ENCODE data around the gene PNPLA3. TPM values are rescaled to one million over a fixed set of nuclear protein-coding genes. Genes with fewer than 3 reads are reported as not detected.
"Not testable (repeated sequence)": the region's sequence is repeated elsewhere in the genome, so short reads cannot be mapped to it uniquely, and the experiment has no call there.

PNPLA3 gene
- total and polyA plus RNA-seq, 5 donors, result 0.15 to 1.0 (median 0.48) TPM; not detected in 2

DNA sequence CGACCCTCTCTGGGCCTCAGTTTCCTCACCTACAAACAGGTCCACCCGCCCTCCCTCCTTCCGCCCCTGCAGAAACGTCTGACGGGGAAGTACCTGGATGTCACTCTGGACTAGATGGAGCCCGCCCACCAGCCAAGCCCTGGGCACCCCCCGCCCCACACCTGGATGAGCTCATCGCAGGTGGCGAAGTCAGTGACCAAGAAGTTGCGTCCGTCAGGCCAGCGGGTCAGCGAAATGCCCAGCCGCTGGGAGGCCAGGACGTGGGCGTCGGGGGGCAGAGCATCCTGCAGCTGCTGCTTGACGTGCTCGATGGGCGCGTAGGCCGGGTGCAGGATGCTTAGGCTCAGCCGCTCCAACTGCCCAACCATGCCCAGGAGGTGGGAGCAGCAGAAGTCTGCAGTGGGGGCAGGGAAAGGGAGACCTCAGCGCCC, 32.7 kb upstream of the PNPLA3 start:
- Histone ChIP-seq H3K9me3 (ENCODE audit: control insufficient read depth, low read length) (no peaks in the 10 kb centered on the region), H3K4me1 (ENCODE audit: control insufficient read depth, insufficient read depth, low read length) (no peaks in the 10 kb centered on the region), H3K27me3 (ENCODE audit: control insufficient read depth, insufficient read depth) (no peaks in the 10 kb centered on the region), H3K4me3 (ENCODE audit: low read length) (no peak overlapping the region), H3K27ac (ENCODE audit: low read length) (no peak overlapping the region)
- DNase-seq (no peak), ATAC-seq (no peak)
- 18% methylated on average over 24 of the region's 24 CpGs for WGBS
- intact Hi-C loops (cut with DNase I), result no loop called here

- DNase-seq (no peak), ATAC-seq (no peak)
- intact Hi-C loops (cut with DNase I), result no loop called here
- WGBS, result 3% methylated on average over 72 of the region's 72 CpGs
- H3K4me3 ChIP-seq (ENCODE audit: low read length), result no peak within 1 kb of the TSS
- H3K27me3 ChIP-seq (ENCODE audit: control insufficient read depth, insufficient read depth), result no peaks in the 10 kb centered on the region
- no peaks in the 10 kb centered on the region for H3K4me1 ChIP-seq (ENCODE audit: control insufficient read depth, insufficient read depth, low read length)
- H3K27ac ChIP-seq (ENCODE audit: low read length), result no peak within 1 kb of the TSS
- no peaks in the 10 kb centered on the region for H3K9me3 ChIP-seq (ENCODE audit: control insufficient read depth, low read length)
Measured at GRCh38 chr22:43891360-43892182, 32.0 kb upstream of the PNPLA3 start, which contains the start of gene PNPLA5. TSS of gene PNPLA5 (minus strand) at chr22:43892013. CDS start at chr22:43891880, 133 bp downstream.

- intact Hi-C loops (cut with DNase I), result no loop called here
- 40% methylated on average over 15 of the region's 15 CpGs for WGBS
- Histone ChIP-seq H3K27me3 (ENCODE audit: control insufficient read depth, insufficient read depth) (no peaks in the 10 kb centered on the region), H3K4me3 (ENCODE audit: low read length) (no peak overlapping the region), H3K4me1 (ENCODE audit: control insufficient read depth, insufficient read depth, low read length) (no peaks in the 10 kb centered on the region), H3K27ac (ENCODE audit: low read length) (no peak overlapping the region), H3K9me3 (ENCODE audit: control insufficient read depth, low read length) (no peaks in the 10 kb centered on the region)
- no peak for ATAC-seq
- no peak for DNase-seq
Measured at GRCh38 chr22:43892183-43892894, 31.3 kb upstream of the PNPLA3 start.

DNA sequence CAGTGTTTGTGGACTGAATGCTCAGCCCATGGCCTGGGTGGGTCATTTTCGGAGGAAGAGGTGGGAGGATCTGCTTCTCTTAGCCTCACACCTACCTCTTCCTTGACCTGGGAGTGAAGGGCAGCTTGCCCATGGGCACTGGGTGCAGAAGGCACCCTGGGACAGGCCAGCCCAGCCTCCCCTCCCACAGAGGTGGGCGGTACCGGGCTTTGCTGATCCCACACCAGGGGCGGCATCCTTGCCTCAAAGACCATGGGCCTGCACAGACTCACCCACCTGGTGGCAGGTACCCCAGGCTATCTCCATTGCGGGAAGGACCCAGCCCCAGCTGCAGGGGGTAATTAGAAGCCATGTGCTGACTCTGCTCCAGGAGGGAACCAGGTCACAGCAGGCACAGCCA, 30.3 kb upstream of the PNPLA3 start:
- intact Hi-C loops (cut with DNase I), result no loop called here
- no peak overlapping the region for H3K4me3 ChIP-seq (ENCODE audit: low read length)
- H3K4me1 ChIP-seq (ENCODE audit: control insufficient read depth, insufficient read depth, low read length), result no peaks in the 10 kb centered on the region
- 59% methylated on average over 5 of the region's 5 CpGs for WGBS
- H3K27me3 ChIP-seq (ENCODE audit: control insufficient read depth, insufficient read depth), result no peaks in the 10 kb centered on the region
- DNase-seq, result no peak
- H3K9me3 ChIP-seq (ENCODE audit: control insufficient read depth, low read length), result no peaks in the 10 kb centered on the region
- H3K27ac ChIP-seq (ENCODE audit: low read length), result no peak overlapping the region
- ATAC-seq, result no peak

DNA sequence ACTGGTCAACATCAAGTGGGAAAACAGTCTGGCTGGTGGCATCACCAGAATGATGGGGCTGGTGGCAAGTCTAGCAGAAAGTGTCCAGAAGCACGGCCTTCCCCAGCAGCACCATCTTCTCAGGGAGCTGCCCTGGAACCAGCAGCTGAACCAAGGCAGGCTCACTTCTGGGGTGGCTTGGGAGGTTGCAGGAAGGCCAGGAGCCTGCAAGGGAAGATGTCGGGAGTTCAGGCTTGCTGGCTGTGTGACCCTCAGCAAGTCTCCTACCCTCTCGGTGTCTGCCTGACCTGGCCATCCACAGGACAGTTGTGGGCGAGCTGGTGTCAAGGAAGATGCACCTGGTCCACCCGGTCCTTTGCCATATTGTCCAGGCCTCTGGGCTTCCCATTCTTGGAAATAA, 29.5 kb upstream of the PNPLA3 start:
- intact Hi-C loops (cut with DNase I), result no loop called here
- Histone ChIP-seq H3K4me1 (ENCODE audit: control insufficient read depth, insufficient read depth, low read length) (no peaks in the 10 kb centered on the region), H3K27me3 (ENCODE audit: control insufficient read depth, insufficient read depth) (no peaks in the 10 kb centered on the region), H3K4me3 (ENCODE audit: low read length) (no peak overlapping the region), H3K27ac (ENCODE audit: low read length) (no peak overlapping the region), H3K9me3 (ENCODE audit: control insufficient read depth, low read length) (no peaks in the 10 kb centered on the region)
- WGBS, result 90% methylated on average over 5 of the region's 5 CpGs
- DNase-seq (no peak), ATAC-seq (no peak)

- DNase-seq (no peak), ATAC-seq (no peak)
- Histone ChIP-seq H3K4me3 (ENCODE audit: low read length) (no peak overlapping the region), H3K27ac (ENCODE audit: low read length) (no peak overlapping the region), H3K9me3 (ENCODE audit: control insufficient read depth, low read length) (no peaks in the 10 kb centered on the region), H3K4me1 (ENCODE audit: control insufficient read depth, insufficient read depth, low read length) (no peaks in the 10 kb centered on the region), H3K27me3 (ENCODE audit: control insufficient read depth, insufficient read depth) (no peaks in the 10 kb centered on the region)
- WGBS, result 47% methylated on average over 11 of the region's 11 CpGs
- intact Hi-C loops (cut with DNase I), result no loop called here
Measured at GRCh38 chr22:43895986-43896645, 27.5 kb upstream of the PNPLA3 start.

GRCh38 chr22:43897751-43898261, 25.8 kb upstream of the PNPLA3 start:
- Histone ChIP-seq H3K27ac (ENCODE audit: low read length) (no peak overlapping the region), H3K4me3 (ENCODE audit: low read length) (no peak overlapping the region), H3K9me3 (ENCODE audit: control insufficient read depth, low read length) (no peaks in the 10 kb centered on the region), H3K4me1 (ENCODE audit: control insufficient read depth, insufficient read depth, low read length) (no peaks in the 10 kb centered on the region), H3K27me3 (ENCODE audit: control insufficient read depth, insufficient read depth) (no peaks in the 10 kb centered on the region)
- ATAC-seq (peak in 1 of 2 donors; percentile 27), DNase-seq (no peak)
- 61% methylated on average over 12 of the region's 12 CpGs for WGBS
- intact Hi-C loops (cut with DNase I), result no loop called here

DNA sequence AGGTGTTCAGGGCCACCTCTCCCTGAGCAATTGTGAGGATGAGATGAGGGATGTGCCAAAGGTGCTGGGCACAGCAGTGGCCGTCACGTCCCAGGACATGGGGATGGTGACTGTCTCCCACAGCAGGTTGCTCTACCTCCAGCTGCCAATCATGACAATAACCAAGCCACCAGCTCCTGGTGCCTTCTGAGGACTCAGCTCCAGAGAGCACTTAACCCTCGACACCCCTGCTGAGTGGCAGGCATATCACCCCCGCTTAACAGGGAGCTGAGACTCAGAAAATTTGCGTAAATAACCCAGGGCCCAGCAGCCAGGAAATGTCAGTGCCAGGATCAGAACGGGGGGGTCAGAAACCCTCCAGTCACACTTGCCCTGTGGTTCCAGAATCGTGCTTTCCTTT, 23.4 kb upstream of the PNPLA3 start:
- DNase-seq (no peak), ATAC-seq (no peak)
- Histone ChIP-seq H3K9me3 (ENCODE audit: control insufficient read depth, low read length) (no peaks in the 10 kb centered on the region), H3K4me3 (ENCODE audit: low read length) (no peak overlapping the region), H3K27me3 (ENCODE audit: control insufficient read depth, insufficient read depth) (no peaks in the 10 kb centered on the region), H3K27ac (ENCODE audit: low read length) (no peak overlapping the region), H3K4me1 (ENCODE audit: control insufficient read depth, insufficient read depth, low read length) (no peaks in the 10 kb centered on the region)
- WGBS, result 40% methylated on average over 7 of the region's 7 CpGs
- intact Hi-C loops (cut with DNase I), result no loop called here

DNA sequence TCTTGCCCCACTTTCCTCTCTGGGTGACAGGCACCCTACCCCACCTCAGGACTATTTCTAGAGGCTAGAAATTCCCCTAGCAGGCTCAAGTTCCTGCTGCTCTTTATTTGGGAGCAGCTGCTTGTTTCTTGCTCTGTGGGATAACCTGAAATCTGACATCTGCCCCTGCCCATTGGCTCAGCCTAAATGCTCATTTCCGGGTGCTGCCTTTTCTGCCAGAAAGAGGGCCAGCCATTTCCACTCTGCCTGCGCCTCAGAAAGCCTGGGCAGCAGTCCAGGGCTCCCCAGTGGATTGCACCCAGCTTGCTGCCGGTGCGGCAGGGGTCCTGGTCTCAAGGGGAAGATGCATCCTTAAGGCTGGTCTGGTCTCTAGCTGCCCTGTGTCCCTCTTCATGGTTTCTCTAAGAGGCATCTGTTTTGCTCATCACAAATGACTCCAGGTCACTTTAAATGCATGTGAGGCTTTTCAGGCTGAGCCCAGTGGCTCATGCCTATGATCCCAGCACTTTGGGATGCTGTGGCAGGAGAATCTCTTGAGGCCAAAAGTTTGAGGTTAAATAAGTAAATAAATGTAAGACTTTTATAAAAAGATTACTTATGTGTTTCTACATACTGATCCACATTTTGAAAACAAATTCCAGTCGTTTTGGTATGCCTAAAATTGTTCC, 21.5 kb upstream of the PNPLA3 start:
- DNase-seq (no peak), ATAC-seq (no peak)
- Histone ChIP-seq H3K9me3 (ENCODE audit: control insufficient read depth, low read length) (no peaks in the 10 kb centered on the region), H3K4me1 (ENCODE audit: control insufficient read depth, insufficient read depth, low read length) (no peaks in the 10 kb centered on the region), H3K27me3 (ENCODE audit: control insufficient read depth, insufficient read depth) (no peaks in the 10 kb centered on the region), H3K27ac (ENCODE audit: low read length) (no peak overlapping the region), H3K4me3 (ENCODE audit: low read length) (no peak overlapping the region)
- intact Hi-C loops (cut with DNase I), result no loop called here
- WGBS, result 47% methylated on average over 5 of the region's 5 CpGs

DNA sequence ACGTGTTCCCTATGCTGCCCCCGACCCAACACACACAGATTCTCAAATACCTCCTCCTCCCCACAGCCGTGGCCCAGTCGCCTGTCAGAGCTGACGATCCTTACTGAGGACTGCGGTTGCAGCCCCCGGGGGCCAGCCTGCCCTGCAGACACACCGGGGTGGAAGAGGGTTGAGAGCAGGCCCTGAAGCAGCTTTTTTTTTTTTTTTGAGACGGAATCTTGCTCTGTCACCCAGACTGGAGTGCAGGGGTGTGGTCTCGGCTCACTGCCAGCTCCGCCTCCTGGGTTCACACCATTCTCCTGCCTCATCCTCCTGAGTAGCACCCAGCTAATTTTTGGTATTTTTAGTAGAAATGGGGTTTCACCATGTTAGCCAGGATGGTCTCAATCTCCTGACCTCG, 20.6 kb upstream of the PNPLA3 start:
- 62% methylated on average over 12 of the region's 12 CpGs for WGBS
- H3K9me3 ChIP-seq (ENCODE audit: control insufficient read depth, low read length); H3K27me3 ChIP-seq (ENCODE audit: control insufficient read depth, insufficient read depth); ATAC-seq; DNase-seq; intact Hi-C loops (cut with DNase I); H3K4me3 ChIP-seq (ENCODE audit: low read length); H3K27ac ChIP-seq (ENCODE audit: low read length); H3K4me1 ChIP-seq (ENCODE audit: control insufficient read depth, insufficient read depth, low read length): not testable (repeated sequence)

Data from right cardiac atrium (tissue), 5 donors.